WTC11 (cell line): ENCODE measurements around the gene SLAMF1. TPM values are rescaled to one million over a fixed set of nuclear protein-coding genes. Genes with fewer than 3 reads are reported as not detected.

Source experiments
- ATAC-seq: fragments of 200-7000 bp; cut with Tn5 transposase; 2 replicates; pipeline ENCODE4 v1.10.0; 2021; ENCODE audit warnings: mild to moderate bottlenecking, moderate library complexity
- CTCF ChIA-PET: fragments of 300-600 bp; sonication (Branson Sonifier 250); formaldehyde crosslinking; loops from one replicate; lab custom pipeline; 2021; ENCODE audit warnings: antibody characterized with exemption; lab: Charles Lee
- POLR2A ChIA-PET: fragments of 350-600 bp; sonication (Branson Sonifier 250); formaldehyde crosslinking; loops from one replicate; lab custom pipeline; 2021; ENCODE audit warnings: antibody characterized with exemption; lab: Charles Lee
- DNase-seq: peaks from one replicate; pipeline ENCODE4 v3.0.0; 2021; ENCODE audit warnings: low spot score
- H3K27ac Mint-ChIP-seq: 2 replicates; pipeline ENCODE4 v1.8.0; 2021; ENCODE audit warnings: mixed read lengths
- H3K27me3 Mint-ChIP-seq: 2 replicates; pipeline ENCODE4 v1.8.0; 2021; ENCODE audit warnings: low read depth, mild to moderate bottlenecking, moderate library complexity, mixed read lengths
- H3K36me3 Mint-ChIP-seq: 2 replicates; pipeline ENCODE4 v1.8.0; 2021; ENCODE audit warnings: mixed read lengths
- H3K4me1 Mint-ChIP-seq: 2 replicates; pipeline ENCODE4 v1.8.0; 2022; ENCODE audit warnings: mixed read lengths
- H3K4me3 Mint-ChIP-seq: 2 replicates; pipeline ENCODE4 v1.8.0; 2021; ENCODE audit warnings: mild to moderate bottlenecking, moderate library complexity, mixed read lengths
- H3K9me3 Mint-ChIP-seq: 2 replicates; pipeline ENCODE4 v1.8.0; 2021; ENCODE audit warnings: mixed read lengths
- ATF1 ChIP-seq: sonication (generic); formaldehyde crosslinking; IDR thresholded peaks from 2 replicates; pipeline ENCODE4 v1.8.1; 2023; ENCODE audit warnings: mild to moderate bottlenecking, moderate library complexity, missing genetic modification reagents
- EMX1 ChIP-seq: fragments of 250-450 bp; sonication (Bioruptor Pico); IDR thresholded peaks from 2 replicates; pipeline ENCODE4 v1.8.0; 2021; ENCODE audit warnings: mild to moderate bottlenecking
- FOXP1 ChIP-seq: sonication (generic); formaldehyde crosslinking; IDR thresholded peaks from 2 replicates; pipeline ENCODE4 v1.8.0; 2022; ENCODE audit warnings: missing genetic modification reagents, mild to moderate bottlenecking, moderate library complexity, borderline replicate concordance
- JAZF1 ChIP-seq: fragments of 250-450 bp; sonication (Bioruptor Pico); IDR thresholded peaks from 2 replicates; pipeline ENCODE4 v1.9.0; 2021; ENCODE audit warnings: moderate library complexity, mild to moderate bottlenecking, inconsistent platforms
- MXD4 ChIP-seq: fragments of 250-450 bp; sonication (Bioruptor Pico); IDR thresholded peaks from 2 replicates; pipeline ENCODE4 v1.8.0; 2021; ENCODE audit warnings: mild to moderate bottlenecking, moderate library complexity, borderline replicate concordance
- MYBL2 ChIP-seq: sonication (generic); formaldehyde crosslinking; IDR thresholded peaks from 2 replicates; pipeline ENCODE4 v1.8.1; 2023; ENCODE audit warnings: mild to moderate bottlenecking, moderate library complexity, missing genetic modification reagents
- NFATC4 ChIP-seq: fragments of 250-450 bp; sonication (Bioruptor Pico); IDR thresholded peaks from 2 replicates; pipeline ENCODE4 v1.9.0; 2021; ENCODE audit warnings: mild to moderate bottlenecking
- NR1H2 ChIP-seq: sonication (generic); formaldehyde crosslinking; IDR thresholded peaks from 2 replicates; pipeline ENCODE4 v1.9.0; 2021; ENCODE audit warnings: mild to moderate bottlenecking, moderate library complexity, missing genetic modification reagents
- NR2C2 ChIP-seq: sonication (generic); formaldehyde crosslinking; IDR thresholded peaks from 2 replicates; pipeline ENCODE4 v1.8.0; 2022; ENCODE audit warnings: mild to moderate bottlenecking, missing genetic modification reagents
- TEAD1 ChIP-seq: sonication (generic); formaldehyde crosslinking; IDR thresholded peaks from 2 replicates; pipeline ENCODE4 v1.8.0; 2022; ENCODE audit warnings: mild to moderate bottlenecking, missing genetic modification reagents
- ZNF121 ChIP-seq: sonication (generic); formaldehyde crosslinking; IDR thresholded peaks from 2 replicates; pipeline ENCODE4 v1.8.0; 2023; ENCODE audit warnings: missing genetic modification reagents
- ZNF317 ChIP-seq: sonication (generic); formaldehyde crosslinking; IDR thresholded peaks from 2 replicates; pipeline ENCODE4 v1.8.1; 2023; ENCODE audit warnings: low read depth, mild to moderate bottlenecking, moderate library complexity, missing genetic modification reagents, borderline replicate concordance
- ZNF423 ChIP-seq: fragments of 250-450 bp; sonication (Bioruptor Pico); IDR thresholded peaks from 2 replicates; pipeline ENCODE4 v2.1.2; 2022; ENCODE audit warnings: mild to moderate bottlenecking, moderate library complexity
- total RNA-seq: library from RNA; stranded (reverse); gene quantifications from 3 replicates; pipeline ENCODE4 v1.2.3, GENCODE V29; 2021
- TF ChIP-seq, protein P1 (sequence below): sonication (generic); formaldehyde crosslinking; IDR thresholded peaks from 2 replicates; pipeline ENCODE4 v1.8.0; 2022; ENCODE audit warnings: missing genetic modification reagents
- TF ChIP-seq, protein P2 (sequence below): sonication (generic); formaldehyde crosslinking; IDR thresholded peaks from 2 replicates; pipeline ENCODE4 v1.8.1; 2023; ENCODE audit warnings: mild to moderate bottlenecking, missing genetic modification reagents, moderate library complexity
- TF ChIP-seq, protein P3 (sequence below): fragments of 250-450 bp; sonication (Bioruptor Pico); conservative IDR thresholded peaks from 2 replicates; pipeline ENCODE4 v1.9.0; 2021; ENCODE audit warnings: mild to moderate bottlenecking
- TF ChIP-seq, protein P4 (sequence below): sonication (generic); formaldehyde crosslinking; IDR thresholded peaks from 2 replicates; pipeline ENCODE4 v1.8.0; 2022; ENCODE audit warnings: mild to moderate bottlenecking, missing genetic modification reagents
- TF ChIP-seq, protein P5 (sequence below): fragments of 250-450 bp; sonication (Bioruptor Pico); IDR thresholded peaks from 2 replicates; pipeline ENCODE4 v1.8.0; 2021; ENCODE audit warnings: mild to moderate bottlenecking
- TF ChIP-seq, protein P6 (sequence below): sonication (generic); formaldehyde crosslinking; IDR thresholded peaks from 2 replicates; pipeline ENCODE4 v1.8.1; 2023; ENCODE audit warnings: mild to moderate bottlenecking, missing genetic modification reagents, borderline replicate concordance
- TF ChIP-seq, protein P7 (sequence below): sonication (generic); formaldehyde crosslinking; IDR thresholded peaks from 2 replicates; pipeline ENCODE4 v1.8.1; 2023; ENCODE audit warnings: mild to moderate bottlenecking, missing genetic modification reagents
- TF ChIP-seq, protein P8 (sequence below): sonication (generic); formaldehyde crosslinking; conservative IDR thresholded peaks from 2 replicates; pipeline ENCODE4 v1.8.1; 2022; ENCODE audit warnings: mild to moderate bottlenecking, missing genetic modification reagents

SLAMF1 gene
- total RNA-seq, 1 experiment from 2014 or later, result 0.15 TPM

DNA sequence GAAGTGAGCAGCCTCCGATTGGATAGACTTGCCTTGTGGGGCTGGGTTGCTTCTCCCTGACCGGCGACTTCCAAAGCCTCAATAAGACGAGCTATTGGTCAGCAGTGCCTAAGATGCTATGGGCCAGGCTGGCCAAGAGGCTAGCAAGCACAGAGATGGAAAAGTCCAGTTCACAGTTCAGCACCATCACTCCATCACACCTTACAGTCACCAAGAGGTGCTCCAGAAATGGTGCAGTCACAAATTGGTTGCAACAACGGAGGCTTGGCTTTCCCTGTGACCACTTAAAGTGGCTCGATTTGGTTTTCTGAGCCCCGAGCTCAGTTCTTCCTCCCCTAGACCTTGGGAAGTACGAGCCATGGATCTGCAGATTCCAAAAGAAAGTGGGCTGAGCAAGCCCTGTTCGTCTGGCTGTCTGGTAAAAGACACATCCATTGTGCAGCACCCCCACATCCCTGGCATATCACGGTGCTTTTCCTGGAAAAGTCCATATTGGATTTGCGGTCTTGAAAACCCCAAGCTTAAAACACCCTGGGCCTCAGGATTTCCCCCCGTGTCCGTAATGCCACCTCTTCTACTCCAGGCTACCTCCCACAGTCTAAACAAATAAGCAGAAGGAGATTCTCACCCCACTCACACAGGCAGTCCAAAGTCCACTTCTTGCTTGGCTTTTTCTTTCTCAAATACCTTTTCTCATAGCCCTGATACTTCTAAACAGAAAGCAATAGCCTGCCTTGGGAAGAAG is 1.3 kb downstream of the SLAMF1 start (continued):
- TF ChIP-seq, protein P1, sequence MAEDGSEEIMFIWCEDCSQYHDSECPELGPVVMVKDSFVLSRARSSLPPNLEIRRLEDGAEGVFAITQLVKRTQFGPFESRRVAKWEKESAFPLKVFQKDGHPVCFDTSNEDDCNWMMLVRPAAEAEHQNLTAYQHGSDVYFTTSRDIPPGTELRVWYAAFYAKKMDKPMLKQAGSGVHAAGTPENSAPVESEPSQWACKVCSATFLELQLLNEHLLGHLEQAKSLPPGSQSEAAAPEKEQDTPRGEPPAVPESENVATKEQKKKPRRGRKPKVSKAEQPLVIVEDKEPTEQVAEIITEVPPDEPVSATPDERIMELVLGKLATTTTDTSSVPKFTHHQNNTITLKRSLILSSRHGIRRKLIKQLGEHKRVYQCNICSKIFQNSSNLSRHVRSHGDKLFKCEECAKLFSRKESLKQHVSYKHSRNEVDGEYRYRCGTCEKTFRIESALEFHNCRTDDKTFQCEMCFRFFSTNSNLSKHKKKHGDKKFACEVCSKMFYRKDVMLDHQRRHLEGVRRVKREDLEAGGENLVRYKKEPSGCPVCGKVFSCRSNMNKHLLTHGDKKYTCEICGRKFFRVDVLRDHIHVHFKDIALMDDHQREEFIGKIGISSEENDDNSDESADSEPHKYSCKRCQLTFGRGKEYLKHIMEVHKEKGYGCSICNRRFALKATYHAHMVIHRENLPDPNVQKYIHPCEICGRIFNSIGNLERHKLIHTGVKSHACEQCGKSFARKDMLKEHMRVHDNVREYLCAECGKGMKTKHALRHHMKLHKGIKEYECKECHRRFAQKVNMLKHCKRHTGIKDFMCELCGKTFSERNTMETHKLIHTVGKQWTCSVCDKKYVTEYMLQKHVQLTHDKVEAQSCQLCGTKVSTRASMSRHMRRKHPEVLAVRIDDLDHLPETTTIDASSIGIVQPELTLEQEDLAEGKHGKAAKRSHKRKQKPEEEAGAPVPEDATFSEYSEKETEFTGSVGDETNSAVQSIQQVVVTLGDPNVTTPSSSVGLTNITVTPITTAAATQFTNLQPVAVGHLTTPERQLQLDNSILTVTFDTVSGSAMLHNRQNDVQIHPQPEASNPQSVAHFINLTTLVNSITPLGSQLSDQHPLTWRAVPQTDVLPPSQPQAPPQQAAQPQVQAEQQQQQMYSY (CRISPR knock-in tag), result no peak
- TF ChIP-seq, protein P2, sequence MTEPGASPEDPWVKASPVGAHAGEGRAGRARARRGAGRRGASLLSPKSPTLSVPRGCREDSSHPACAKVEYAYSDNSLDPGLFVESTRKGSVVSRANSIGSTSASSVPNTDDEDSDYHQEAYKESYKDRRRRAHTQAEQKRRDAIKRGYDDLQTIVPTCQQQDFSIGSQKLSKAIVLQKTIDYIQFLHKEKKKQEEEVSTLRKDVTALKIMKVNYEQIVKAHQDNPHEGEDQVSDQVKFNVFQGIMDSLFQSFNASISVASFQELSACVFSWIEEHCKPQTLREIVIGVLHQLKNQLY (CRISPR knock-in tag), result no peak
- TF ChIP-seq, protein P3, sequence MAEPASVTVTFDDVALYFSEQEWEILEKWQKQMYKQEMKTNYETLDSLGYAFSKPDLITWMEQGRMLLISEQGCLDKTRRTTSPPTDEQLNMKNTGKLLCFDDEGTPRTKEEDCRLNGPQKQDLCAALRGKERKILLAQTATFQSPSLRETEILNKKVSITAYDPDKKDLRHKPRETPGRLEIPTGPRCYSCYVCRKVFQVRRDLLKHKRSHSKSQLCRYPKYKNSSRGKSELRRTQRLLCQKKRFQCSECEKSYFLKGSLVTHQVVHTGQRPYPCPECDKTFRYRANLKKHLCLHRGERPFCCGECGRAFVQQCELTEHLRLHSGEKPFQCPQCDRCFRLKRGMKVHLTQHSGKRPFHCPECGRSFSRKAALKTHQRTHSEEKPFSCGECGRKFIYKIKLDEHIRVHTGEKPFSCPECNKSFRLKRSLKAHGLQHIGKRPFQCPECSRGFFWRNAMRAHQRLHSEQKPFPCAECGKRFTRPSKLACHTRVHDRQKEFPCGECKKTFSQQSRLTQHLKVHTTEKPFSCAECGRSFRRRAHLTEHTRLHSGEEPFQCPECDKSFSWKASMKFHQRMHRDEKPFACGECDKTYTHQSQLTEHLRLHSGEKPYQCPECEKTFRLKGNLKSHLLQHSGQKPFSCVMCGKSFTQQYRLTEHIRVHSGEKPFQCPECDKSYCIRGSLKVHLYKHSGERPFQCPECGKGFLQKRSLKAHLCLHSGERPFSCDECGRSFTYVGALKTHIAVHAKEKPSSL, result no peak
- no peak for TF ChIP-seq EMX1
- no peak for TF ChIP-seq ZNF423 (CRISPR knock-in tag)
- TF ChIP-seq FOXP1, result no peak
- no peak for TF ChIP-seq MYBL2 (CRISPR knock-in tag)
- TF ChIP-seq NR2C2, result no peak

DNA sequence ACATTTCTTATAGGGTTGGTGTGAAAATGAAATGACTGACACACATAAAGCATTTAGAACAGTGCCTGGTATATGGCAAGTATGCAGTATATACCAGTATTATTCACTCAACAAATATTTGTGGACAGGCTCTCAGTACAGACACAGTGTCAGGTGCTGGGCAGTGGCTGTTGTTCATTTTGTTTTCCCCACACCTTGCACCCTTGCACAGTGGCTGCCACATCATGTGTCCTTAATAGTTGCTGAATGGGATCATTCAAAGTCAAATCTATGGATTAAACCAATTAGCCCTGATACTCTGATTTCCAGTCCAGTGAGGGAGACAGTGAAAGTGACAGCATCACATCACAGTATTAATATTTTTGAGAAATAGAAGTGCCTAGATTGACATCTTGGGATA is 2.4 kb downstream of the SLAMF1 start:
- Mint-ChIP-seq H3K27ac (no peak overlapping the region), H3K36me3 (no peaks in the 10 kb centered on the region), H3K4me3 (no peak overlapping the region), H3K27me3 (peaks cover 8% of the 10 kb centered on the region), H3K4me1 (0 out of 2 replicates have a peak, but pooled peaks cover 3% of the 10 kb centered on the region), H3K9me3 (peaks cover 9% of the 10 kb centered on the region; the same call in 1 of the 2 replicates)
- CTCF ChIA-PET, result no interaction called here
- ATAC-seq (no peak), DNase-seq (no peak)
- TF ChIP-seq NFATC4 (CRISPR knock-in tag), result no peak
- TF ChIP-seq FOXP1, result no peak
- no peak for TF ChIP-seq ZNF317 (CRISPR knock-in tag)
- TF ChIP-seq, protein P4, sequence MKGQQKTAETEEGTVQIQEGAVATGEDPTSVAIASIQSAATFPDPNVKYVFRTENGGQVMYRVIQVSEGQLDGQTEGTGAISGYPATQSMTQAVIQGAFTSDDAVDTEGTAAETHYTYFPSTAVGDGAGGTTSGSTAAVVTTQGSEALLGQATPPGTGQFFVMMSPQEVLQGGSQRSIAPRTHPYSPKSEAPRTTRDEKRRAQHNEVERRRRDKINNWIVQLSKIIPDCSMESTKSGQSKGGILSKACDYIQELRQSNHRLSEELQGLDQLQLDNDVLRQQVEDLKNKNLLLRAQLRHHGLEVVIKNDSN (CRISPR knock-in tag), result no peak
- TF ChIP-seq, protein P5, sequence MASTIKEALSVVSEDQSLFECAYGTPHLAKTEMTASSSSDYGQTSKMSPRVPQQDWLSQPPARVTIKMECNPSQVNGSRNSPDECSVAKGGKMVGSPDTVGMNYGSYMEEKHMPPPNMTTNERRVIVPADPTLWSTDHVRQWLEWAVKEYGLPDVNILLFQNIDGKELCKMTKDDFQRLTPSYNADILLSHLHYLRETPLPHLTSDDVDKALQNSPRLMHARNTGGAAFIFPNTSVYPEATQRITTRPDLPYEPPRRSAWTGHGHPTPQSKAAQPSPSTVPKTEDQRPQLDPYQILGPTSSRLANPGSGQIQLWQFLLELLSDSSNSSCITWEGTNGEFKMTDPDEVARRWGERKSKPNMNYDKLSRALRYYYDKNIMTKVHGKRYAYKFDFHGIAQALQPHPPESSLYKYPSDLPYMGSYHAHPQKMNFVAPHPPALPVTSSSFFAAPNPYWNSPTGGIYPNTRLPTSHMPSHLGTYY (CRISPR knock-in tag), result no peak
- TF ChIP-seq, protein P2 (CRISPR knock-in tag), result no peak
- no peak for TF ChIP-seq MXD4 (CRISPR knock-in tag)
- TF ChIP-seq TEAD1 (CRISPR knock-in tag), result no peak
- TF ChIP-seq ZNF423 (CRISPR knock-in tag), result no peak
- TF ChIP-seq, protein P6, sequence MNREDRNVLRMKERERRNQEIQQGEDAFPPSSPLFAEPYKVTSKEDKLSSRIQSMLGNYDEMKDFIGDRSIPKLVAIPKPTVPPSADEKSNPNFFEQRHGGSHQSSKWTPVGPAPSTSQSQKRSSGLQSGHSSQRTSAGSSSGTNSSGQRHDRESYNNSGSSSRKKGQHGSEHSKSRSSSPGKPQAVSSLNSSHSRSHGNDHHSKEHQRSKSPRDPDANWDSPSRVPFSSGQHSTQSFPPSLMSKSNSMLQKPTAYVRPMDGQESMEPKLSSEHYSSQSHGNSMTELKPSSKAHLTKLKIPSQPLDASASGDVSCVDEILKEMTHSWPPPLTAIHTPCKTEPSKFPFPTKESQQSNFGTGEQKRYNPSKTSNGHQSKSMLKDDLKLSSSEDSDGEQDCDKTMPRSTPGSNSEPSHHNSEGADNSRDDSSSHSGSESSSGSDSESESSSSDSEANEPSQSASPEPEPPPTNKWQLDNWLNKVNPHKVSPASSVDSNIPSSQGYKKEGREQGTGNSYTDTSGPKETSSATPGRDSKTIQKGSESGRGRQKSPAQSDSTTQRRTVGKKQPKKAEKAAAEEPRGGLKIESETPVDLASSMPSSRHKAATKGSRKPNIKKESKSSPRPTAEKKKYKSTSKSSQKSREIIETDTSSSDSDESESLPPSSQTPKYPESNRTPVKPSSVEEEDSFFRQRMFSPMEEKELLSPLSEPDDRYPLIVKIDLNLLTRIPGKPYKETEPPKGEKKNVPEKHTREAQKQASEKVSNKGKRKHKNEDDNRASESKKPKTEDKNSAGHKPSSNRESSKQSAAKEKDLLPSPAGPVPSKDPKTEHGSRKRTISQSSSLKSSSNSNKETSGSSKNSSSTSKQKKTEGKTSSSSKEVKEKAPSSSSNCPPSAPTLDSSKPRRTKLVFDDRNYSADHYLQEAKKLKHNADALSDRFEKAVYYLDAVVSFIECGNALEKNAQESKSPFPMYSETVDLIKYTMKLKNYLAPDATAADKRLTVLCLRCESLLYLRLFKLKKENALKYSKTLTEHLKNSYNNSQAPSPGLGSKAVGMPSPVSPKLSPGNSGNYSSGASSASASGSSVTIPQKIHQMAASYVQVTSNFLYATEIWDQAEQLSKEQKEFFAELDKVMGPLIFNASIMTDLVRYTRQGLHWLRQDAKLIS (CRISPR knock-in tag), result no peak
- no peak for TF ChIP-seq JAZF1 (CRISPR knock-in tag)
- no peak for TF ChIP-seq NR1H2 (CRISPR knock-in tag)
- no peak for TF ChIP-seq ATF1 (CRISPR knock-in tag)
- TF ChIP-seq, protein P7, sequence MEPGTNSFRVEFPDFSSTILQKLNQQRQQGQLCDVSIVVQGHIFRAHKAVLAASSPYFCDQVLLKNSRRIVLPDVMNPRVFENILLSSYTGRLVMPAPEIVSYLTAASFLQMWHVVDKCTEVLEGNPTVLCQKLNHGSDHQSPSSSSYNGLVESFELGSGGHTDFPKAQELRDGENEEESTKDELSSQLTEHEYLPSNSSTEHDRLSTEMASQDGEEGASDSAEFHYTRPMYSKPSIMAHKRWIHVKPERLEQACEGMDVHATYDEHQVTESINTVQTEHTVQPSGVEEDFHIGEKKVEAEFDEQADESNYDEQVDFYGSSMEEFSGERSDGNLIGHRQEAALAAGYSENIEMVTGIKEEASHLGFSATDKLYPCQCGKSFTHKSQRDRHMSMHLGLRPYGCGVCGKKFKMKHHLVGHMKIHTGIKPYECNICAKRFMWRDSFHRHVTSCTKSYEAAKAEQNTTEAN (CRISPR knock-in tag), result no peak
- TF ChIP-seq, protein P8, sequence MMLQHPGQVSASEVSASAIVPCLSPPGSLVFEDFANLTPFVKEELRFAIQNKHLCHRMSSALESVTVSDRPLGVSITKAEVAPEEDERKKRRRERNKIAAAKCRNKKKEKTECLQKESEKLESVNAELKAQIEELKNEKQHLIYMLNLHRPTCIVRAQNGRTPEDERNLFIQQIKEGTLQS (CRISPR knock-in tag), result no peak
- TF ChIP-seq EMX1, result no peak
- no peak for TF ChIP-seq ZNF121 (CRISPR knock-in tag)
- POLR2A ChIA-PET, result no interaction called here
